ENCODE data around the gene INPP4B.

GRCh38 chr4:142124874-142125273 is 721.2 kb downstream of the INPP4B start:
- TF ChIP-seq CTCF (IDR thresholded peaks at IDR 0.05), result no peak
- no peak for TF ChIP-seq POLR2A (IDR thresholded peaks at IDR 0.05)

Measured in uterus (tissue), 2 donors.